ENCODE data around the gene HS6ST1. TPM values are rescaled to one million over a fixed set of nuclear protein-coding genes. Genes with fewer than 3 reads are reported as not detected.

Gene HS6ST1
- total RNA-seq, 4 donors from 2014 or later, result 11.2 to 32.2 (median 14.7) TPM

- no peak for TF ChIP-seq CTCF (IDR thresholded peaks at IDR 0.05; ENCODE audit: low read depth)
Observed at GRCh38 chr2:128342550-128342949, 23.9 kb upstream of the HS6ST1 start.

- TF ChIP-seq CTCF (IDR thresholded peaks at IDR 0.05; ENCODE audit: low read depth), result no peak
Observed at GRCh38 chr2:128341621-128342020, 23.0 kb upstream of the HS6ST1 start.

- TF ChIP-seq CTCF (IDR thresholded peaks at IDR 0.05; ENCODE audit: low read depth), result no peak
Observed at GRCh38 chr2:128332091-128332634, 13.5 kb upstream of the HS6ST1 start.

- no peak for TF ChIP-seq CTCF (IDR thresholded peaks at IDR 0.05; ENCODE audit: low read depth)
Observed at GRCh38 chr2:128330583-128330982, 11.9 kb upstream of the HS6ST1 start.

- no peak for TF ChIP-seq CTCF (IDR thresholded peaks at IDR 0.05; ENCODE audit: low read depth)
Observed at GRCh38 chr2:128329607-128330006, 10.9 kb upstream of the HS6ST1 start.

- TF ChIP-seq CTCF (IDR thresholded peaks at IDR 0.05; ENCODE audit: low read depth), result no peak
Observed at GRCh38 chr2:128327180-128327964, 8.7 kb upstream of the HS6ST1 start.

- TF ChIP-seq CTCF (IDR thresholded peaks at IDR 0.05; ENCODE audit: low read depth), result no peak
Observed at GRCh38 chr2:128326346-128326745, 7.7 kb upstream of the HS6ST1 start.
